Activated naive CD8-positive, alpha-beta T cell treated with anti-CD3 and anti-CD28 coated beads for 36 hours (primary cell): Measurements from ENCODE around the gene SEC31A. TPM values are rescaled to one million over a fixed set of nuclear protein-coding genes. Genes with fewer than 3 reads are reported as not detected.

Experiments used
- DNase-seq: peaks from one replicate; pipeline ENCODE4 v3.0.0; 2021
- H3K27ac Mint-ChIP-seq: one replicate; pipeline ENCODE4 v1.8.0; 2022; ENCODE audit warnings: mild to moderate bottlenecking, moderate library complexity, mixed read lengths
- H3K27me3 Mint-ChIP-seq: one replicate; pipeline ENCODE4 v1.8.0; 2022; ENCODE audit warnings: mild to moderate bottlenecking, mixed read lengths
- H3K36me3 Mint-ChIP-seq: one replicate; pipeline ENCODE4 v1.8.0; 2021; ENCODE audit warnings: mild to moderate bottlenecking, mixed read lengths
- H3K4me1 Mint-ChIP-seq: one replicate; pipeline ENCODE4 v1.8.0; 2021; ENCODE audit warnings: mixed read lengths
- H3K4me3 Mint-ChIP-seq: one replicate; pipeline ENCODE4 v1.8.0; 2022; ENCODE audit warnings: mild to moderate bottlenecking, moderate library complexity, mixed read lengths
- H3K9me3 Mint-ChIP-seq: one replicate; pipeline ENCODE4 v1.8.0; 2022; ENCODE audit warnings: mixed read lengths
- total RNA-seq, 2 experiments: library from RNA; stranded (reverse); gene quantifications; one replicate each; pipeline ENCODE4 v1.2.3, GENCODE V29; 2021

The SEC31A gene
- total RNA-seq, 2 experiments from 2014 or later: 78.8 to 88.3 TPM

GRCh38 chr4:82798168-82799005, 92.6 kb downstream of the SEC31A start, which contains the start of gene SCD5:
Gene SCD5 (minus strand): TSS chr4:82798796. CDS start chr4:82798537, 259 bp downstream.
- H3K4me1 Mint-ChIP-seq: peaks cover 12% of the 10 kb centered on the region
- H3K27ac Mint-ChIP-seq: no peak within 1 kb of the TSS
- peak within 1 kb of the TSS; percentile 79 for H3K4me3 Mint-ChIP-seq
- no peaks in the 10 kb centered on the region for H3K36me3 Mint-ChIP-seq
- peak; percentile 77 for DNase-seq
- H3K27me3 Mint-ChIP-seq: peaks cover 52% of the 10 kb centered on the region
- H3K9me3 Mint-ChIP-seq: no peaks in the 10 kb centered on the region

GRCh38 chr4:82797405-82798111, 93.4 kb downstream of the SEC31A start:
- DNase-seq: peak; percentile 25
- peaks cover 49% of the 10 kb centered on the region for H3K27me3 Mint-ChIP-seq
- no peaks in the 10 kb centered on the region for H3K36me3 Mint-ChIP-seq
- peaks cover 10% of the 10 kb centered on the region for H3K4me1 Mint-ChIP-seq
- H3K9me3 Mint-ChIP-seq: no peaks in the 10 kb centered on the region
- H3K27ac Mint-ChIP-seq: no peak overlapping the region
- H3K4me3 Mint-ChIP-seq: peak overlapping the region; percentile 72

GRCh38 chr4:82797040-82797404, 93.9 kb downstream of the SEC31A start:
- Mint-ChIP-seq H3K27me3 (peaks cover 44% of the 10 kb centered on the region), H3K36me3 (no peaks in the 10 kb centered on the region), H3K4me3 (peak overlapping the region; percentile 72), H3K9me3 (no peaks in the 10 kb centered on the region), H3K4me1 (peaks cover 10% of the 10 kb centered on the region), H3K27ac (no peak overlapping the region)
- DNase-seq: no peak

GRCh38 chr4:82792912-82793649, 97.9 kb downstream of the SEC31A start:
- H3K27ac Mint-ChIP-seq: no peak overlapping the region
- H3K9me3 Mint-ChIP-seq: no peaks in the 10 kb centered on the region
- no peaks in the 10 kb centered on the region for H3K36me3 Mint-ChIP-seq
- peaks cover 2% of the 10 kb centered on the region for H3K4me1 Mint-ChIP-seq
- DNase-seq: no peak
- no peak overlapping the region for H3K4me3 Mint-ChIP-seq
- peaks cover 21% of the 10 kb centered on the region for H3K27me3 Mint-ChIP-seq

GRCh38 chr4:82791179-82791578, 99.8 kb downstream of the SEC31A start:
- Mint-ChIP-seq H3K9me3 (no peaks in the 10 kb centered on the region), H3K4me1 (no peaks in the 10 kb centered on the region), H3K27ac (no peak overlapping the region), H3K4me3 (no peak overlapping the region), H3K36me3 (no peaks in the 10 kb centered on the region), H3K27me3 (peaks cover 8% of the 10 kb centered on the region)
- DNase-seq: no peak

- no peak overlapping the region for H3K4me3 Mint-ChIP-seq
- peaks cover 3% of the 10 kb centered on the region for H3K27me3 Mint-ChIP-seq
- DNase-seq: no peak
- H3K27ac Mint-ChIP-seq: no peak overlapping the region
- H3K4me1 Mint-ChIP-seq: peaks cover 2% of the 10 kb centered on the region
- H3K9me3 Mint-ChIP-seq: no peaks in the 10 kb centered on the region
- no peaks in the 10 kb centered on the region for H3K36me3 Mint-ChIP-seq
Observed at GRCh38 chr4:82790060-82790660, 100.8 kb downstream of the SEC31A start.

GRCh38 chr4:82789025-82789776, 101.8 kb downstream of the SEC31A start:
- H3K9me3 Mint-ChIP-seq: no peaks in the 10 kb centered on the region
- no peak for DNase-seq
- no peaks in the 10 kb centered on the region for H3K36me3 Mint-ChIP-seq
- peaks cover 2% of the 10 kb centered on the region for H3K4me1 Mint-ChIP-seq
- H3K27ac Mint-ChIP-seq: no peak overlapping the region
- peaks cover 3% of the 10 kb centered on the region for H3K27me3 Mint-ChIP-seq
- no peak overlapping the region for H3K4me3 Mint-ChIP-seq

GRCh38 chr4:82787342-82787741, 103.6 kb downstream of the SEC31A start:
- H3K36me3 Mint-ChIP-seq: no peaks in the 10 kb centered on the region
- H3K9me3 Mint-ChIP-seq: no peaks in the 10 kb centered on the region
- no peak for DNase-seq
- H3K27ac Mint-ChIP-seq: no peak overlapping the region
- peaks cover 3% of the 10 kb centered on the region for H3K27me3 Mint-ChIP-seq
- H3K4me1 Mint-ChIP-seq: peaks cover 2% of the 10 kb centered on the region
- no peak overlapping the region for H3K4me3 Mint-ChIP-seq

- Mint-ChIP-seq H3K36me3 (no peaks in the 10 kb centered on the region), H3K27me3 (peaks cover 3% of the 10 kb centered on the region), H3K4me3 (no peak overlapping the region), H3K9me3 (no peaks in the 10 kb centered on the region), H3K27ac (no peak overlapping the region), H3K4me1 (peaks cover 2% of the 10 kb centered on the region)
- DNase-seq: no peak
Observed at GRCh38 chr4:82786828-82787227, 104.1 kb downstream of the SEC31A start.

GRCh38 chr4:82785611-82786400, 105.1 kb downstream of the SEC31A start:
- H3K27ac Mint-ChIP-seq: no peak overlapping the region
- peaks cover 3% of the 10 kb centered on the region for H3K27me3 Mint-ChIP-seq
- H3K4me3 Mint-ChIP-seq: no peak overlapping the region
- no peak for DNase-seq
- H3K9me3 Mint-ChIP-seq: no peaks in the 10 kb centered on the region
- peaks cover 2% of the 10 kb centered on the region for H3K4me1 Mint-ChIP-seq
- H3K36me3 Mint-ChIP-seq: no peaks in the 10 kb centered on the region

GRCh38 chr4:82784681-82785610, 106.0 kb downstream of the SEC31A start:
- H3K4me1 Mint-ChIP-seq: peaks cover 2% of the 10 kb centered on the region
- DNase-seq: no peak
- H3K36me3 Mint-ChIP-seq: no peaks in the 10 kb centered on the region
- H3K27ac Mint-ChIP-seq: no peak overlapping the region
- peaks cover 3% of the 10 kb centered on the region for H3K27me3 Mint-ChIP-seq
- no peak overlapping the region for H3K4me3 Mint-ChIP-seq
- no peaks in the 10 kb centered on the region for H3K9me3 Mint-ChIP-seq

- Mint-ChIP-seq H3K9me3 (no peaks in the 10 kb centered on the region), H3K36me3 (no peaks in the 10 kb centered on the region), H3K4me1 (peaks cover 4% of the 10 kb centered on the region), H3K4me3 (no peak overlapping the region), H3K27ac (no peak overlapping the region), H3K27me3 (peaks cover 3% of the 10 kb centered on the region)
- DNase-seq: no peak
Observed at GRCh38 chr4:82782626-82783345, 108.2 kb downstream of the SEC31A start.
